Glutamatergic neuron (in vitro differentiated cells): ENCODE results near the gene BAIAP2. TPM values are rescaled to one million over a fixed set of nuclear protein-coding genes. Genes with fewer than 3 reads are reported as not detected.

Source experiments
- DNase-seq: peaks from one replicate; pipeline ENCODE4 v3.0.0; 2022
- H3K27ac Mint-ChIP-seq: one replicate; pipeline ENCODE4 v1.8.0; 2020; ENCODE audit warnings: mild to moderate bottlenecking, mixed read lengths, inconsistent platforms; ENCODE audit not compliant: unreplicated experiment
- H3K27me3 Mint-ChIP-seq: one replicate; pipeline ENCODE4 v1.8.0; 2020; ENCODE audit warnings: mild to moderate bottlenecking, moderate library complexity, mixed read lengths, inconsistent platforms; ENCODE audit not compliant: unreplicated experiment
- H3K36me3 Mint-ChIP-seq: one replicate; pipeline ENCODE4 v1.8.0; 2020; ENCODE audit warnings: mild to moderate bottlenecking, mixed read lengths, inconsistent platforms; ENCODE audit not compliant: unreplicated experiment
- H3K4me1 Mint-ChIP-seq: one replicate; pipeline ENCODE4 v1.8.0; 2020; ENCODE audit warnings: mild to moderate bottlenecking, low read depth, mixed read lengths, inconsistent platforms; ENCODE audit not compliant: unreplicated experiment
- H3K4me3 Mint-ChIP-seq: one replicate; pipeline ENCODE4 v1.8.0; 2020; ENCODE audit warnings: mild to moderate bottlenecking, mixed read lengths, inconsistent platforms; ENCODE audit not compliant: unreplicated experiment
- H3K9me3 Mint-ChIP-seq: one replicate; pipeline ENCODE4 v1.8.0; 2020; ENCODE audit warnings: mild to moderate bottlenecking, moderate library complexity, mixed read lengths, inconsistent platforms; ENCODE audit not compliant: unreplicated experiment
- total RNA-seq: library from RNA; stranded (reverse); fragmentation: NEBNext Ultra II Directional; extraction: Animal tissue kit (Norgen Biotek cat#: 25700); gene quantifications from one replicate; pipeline ENCODE4 v1.2.1, GENCODE V29; 2021; ENCODE audit not compliant: unreplicated experiment
- TF ChIP-seq, protein P1 (sequence below): fragments of 200-600 bp; sonication (generic); IDR thresholded peaks from one replicate; pipeline ENCODE4 v1.5.0; 2021; ENCODE audit not compliant: partially characterized antibody, unreplicated experiment

The BAIAP2 gene
- total RNA-seq, 1 donor from 2014 or later = 252 TPM

DNA sequence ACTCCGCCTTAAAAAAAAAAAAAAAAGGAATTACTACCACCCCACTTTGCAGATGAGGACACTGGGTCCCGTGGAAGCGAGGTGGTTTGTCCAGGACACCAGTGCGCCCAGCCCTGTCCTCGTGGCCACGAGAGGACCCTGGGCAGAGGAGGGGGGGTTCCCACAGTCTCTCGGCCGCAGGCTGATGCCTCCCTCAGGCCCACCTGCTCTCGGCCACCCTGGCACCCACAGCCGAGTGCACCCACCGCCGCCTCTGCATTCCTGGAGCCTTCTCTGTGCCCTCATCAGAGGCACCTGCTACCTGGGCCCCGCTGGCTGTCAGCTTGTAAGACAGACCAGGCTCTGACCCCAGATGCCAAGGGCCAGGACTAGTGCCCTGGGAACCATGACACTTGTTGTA lies 102.3 kb downstream of the BAIAP2 start:
- DNase-seq = no peak
- H3K9me3 Mint-ChIP-seq = peaks cover 17% of the 10 kb centered on the region
- peak overlapping the region; percentile 57 for H3K4me3 Mint-ChIP-seq
- peaks cover 6% of the 10 kb centered on the region for H3K4me1 Mint-ChIP-seq
- peaks cover 19% of the 10 kb centered on the region for H3K27me3 Mint-ChIP-seq
- H3K27ac Mint-ChIP-seq = no peak overlapping the region
- no peaks in the 10 kb centered on the region for H3K36me3 Mint-ChIP-seq
- TF ChIP-seq, protein P1, sequence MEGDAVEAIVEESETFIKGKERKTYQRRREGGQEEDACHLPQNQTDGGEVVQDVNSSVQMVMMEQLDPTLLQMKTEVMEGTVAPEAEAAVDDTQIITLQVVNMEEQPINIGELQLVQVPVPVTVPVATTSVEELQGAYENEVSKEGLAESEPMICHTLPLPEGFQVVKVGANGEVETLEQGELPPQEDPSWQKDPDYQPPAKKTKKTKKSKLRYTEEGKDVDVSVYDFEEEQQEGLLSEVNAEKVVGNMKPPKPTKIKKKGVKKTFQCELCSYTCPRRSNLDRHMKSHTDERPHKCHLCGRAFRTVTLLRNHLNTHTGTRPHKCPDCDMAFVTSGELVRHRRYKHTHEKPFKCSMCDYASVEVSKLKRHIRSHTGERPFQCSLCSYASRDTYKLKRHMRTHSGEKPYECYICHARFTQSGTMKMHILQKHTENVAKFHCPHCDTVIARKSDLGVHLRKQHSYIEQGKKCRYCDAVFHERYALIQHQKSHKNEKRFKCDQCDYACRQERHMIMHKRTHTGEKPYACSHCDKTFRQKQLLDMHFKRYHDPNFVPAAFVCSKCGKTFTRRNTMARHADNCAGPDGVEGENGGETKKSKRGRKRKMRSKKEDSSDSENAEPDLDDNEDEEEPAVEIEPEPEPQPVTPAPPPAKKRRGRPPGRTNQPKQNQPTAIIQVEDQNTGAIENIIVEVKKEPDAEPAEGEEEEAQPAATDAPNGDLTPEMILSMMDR = no peak

DNA sequence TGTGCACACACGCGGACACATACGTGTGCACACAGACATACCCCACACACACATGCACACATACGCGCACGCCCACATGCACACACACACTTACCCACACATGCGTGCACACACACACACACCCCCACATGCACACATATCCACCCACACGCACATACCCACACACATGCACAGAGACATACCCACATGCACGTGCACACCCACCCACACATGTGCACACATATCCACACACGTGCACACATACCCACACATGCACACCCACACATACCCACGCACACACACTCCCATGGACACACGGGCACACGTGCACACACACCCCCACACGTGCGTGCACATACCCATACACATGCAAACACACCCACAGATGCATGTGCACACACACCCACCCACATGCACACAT lies 103.1 kb downstream of the BAIAP2 start:
- TF ChIP-seq, protein P1 = no peak
- Mint-ChIP-seq H3K9me3 (peaks cover 17% of the 10 kb centered on the region), H3K27ac (no peak overlapping the region), H3K36me3 (no peaks in the 10 kb centered on the region), H3K27me3 (peaks cover 19% of the 10 kb centered on the region), H3K4me1 (peaks cover 8% of the 10 kb centered on the region), H3K4me3 (peak overlapping the region; percentile 22)
- no peak for DNase-seq

DNA sequence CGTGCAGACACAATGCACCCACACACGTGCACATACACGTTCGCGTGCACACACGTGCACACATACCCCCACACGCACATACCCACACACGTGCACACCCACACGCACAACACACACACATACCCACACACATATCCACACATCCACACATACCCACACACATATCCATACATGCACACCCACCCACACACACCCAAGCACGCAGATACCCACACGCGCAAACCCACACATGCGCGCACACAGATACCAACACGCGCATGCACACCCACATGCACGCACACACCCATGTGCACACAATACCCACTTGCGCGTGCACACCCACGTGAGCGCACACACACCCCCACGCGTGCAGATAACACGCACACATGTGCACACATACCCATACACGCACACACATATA lies 103.5 kb downstream of the BAIAP2 start:
- H3K9me3 Mint-ChIP-seq = peaks cover 17% of the 10 kb centered on the region
- H3K4me3 Mint-ChIP-seq = peak overlapping the region; percentile 22
- H3K4me1 Mint-ChIP-seq = peaks cover 8% of the 10 kb centered on the region
- H3K27me3 Mint-ChIP-seq = peaks cover 19% of the 10 kb centered on the region
- DNase-seq = no peak
- H3K27ac Mint-ChIP-seq = no peak overlapping the region
- TF ChIP-seq, protein P1 = no peak
- H3K36me3 Mint-ChIP-seq = no peaks in the 10 kb centered on the region

GRCh38 chr17:81139428-81139827 lies 104.5 kb downstream of the BAIAP2 start:
- Mint-ChIP-seq H3K9me3 (peaks cover 17% of the 10 kb centered on the region), H3K27ac (no peak overlapping the region), H3K4me1 (peaks cover 8% of the 10 kb centered on the region), H3K4me3 (no peak overlapping the region), H3K36me3 (no peaks in the 10 kb centered on the region), H3K27me3 (peaks cover 19% of the 10 kb centered on the region)
- DNase-seq = no peak
- TF ChIP-seq, protein P1 = no peak

GRCh38 chr17:81140018-81140417 lies 105.1 kb downstream of the BAIAP2 start:
- no peak for DNase-seq
- Mint-ChIP-seq H3K4me3 (no peak overlapping the region), H3K9me3 (peaks cover 17% of the 10 kb centered on the region), H3K36me3 (no peaks in the 10 kb centered on the region), H3K4me1 (peaks cover 8% of the 10 kb centered on the region), H3K27ac (no peak overlapping the region), H3K27me3 (peaks cover 19% of the 10 kb centered on the region)
- TF ChIP-seq, protein P1 = no peak
